Naive thymus-derived CD4-positive, alpha-beta T cell (primary cell): ENCODE measurements around the gene OCA2. TPM values are rescaled to one million over a fixed set of nuclear protein-coding genes. Genes with fewer than 3 reads are reported as not detected.

ENCODE experiments used
- ATAC-seq: fragments of 150-1000 bp; cut with Tn5 transposase; 2 replicates; pipeline ENCODE4 v1.10.0; 2021; ENCODE audit warnings: mild to moderate bottlenecking, moderate library complexity
- CTCF ChIA-PET: fragments of 350-600 bp; sonication (Branson Sonifier 250); formaldehyde crosslinking; loops from one replicate; lab custom pipeline; 2021; ENCODE audit warnings: antibody characterized with exemption; lab: Charles Lee
- POLR2A ChIA-PET: fragments of 350-600 bp; sonication (Branson Sonifier 250); formaldehyde crosslinking; loops from one replicate; lab custom pipeline; 2021; ENCODE audit warnings: antibody characterized with exemption, inconsistent platforms; lab: Charles Lee
- DNase-seq, 9 donors: peaks; one replicate each; pipeline versions ENCODE4 v3.0.0 to v3.0.0-alpha.2; 2020 to 2022; ENCODE audit warnings: mixed read lengths in 1 of 9
- H3K27ac ChIP-seq: one replicate; pipeline ENCODE4 v1.7.0; 2013; ENCODE audit warnings: mild to moderate bottlenecking, low read depth, low read length, moderate library complexity
- H3K27me3 ChIP-seq, 2 donors: one replicate each; pipeline ENCODE4 v1.7.0; 2013; ENCODE audit warnings: low read length in 2 of 2, mild to moderate bottlenecking in 2 of 2, moderate library complexity in 2 of 2; ENCODE audit not compliant: control insufficient read depth in 2 of 2, insufficient read depth in 2 of 2
- H3K36me3 ChIP-seq, 3 experiments: 1 replicate in 2 of 3; 2 replicates in 1 of 3; pipeline ENCODE4 v1.7.0; 2013; ENCODE audit warnings: low read length in 3 of 3, mild to moderate bottlenecking in 3 of 3, moderate library complexity in 1 of 3; ENCODE audit not compliant: insufficient read depth in 3 of 3, control insufficient read depth in 2 of 3
- H3K4me1 ChIP-seq, 2 donors: one replicate each; pipeline ENCODE4 v1.7.0; 2013; ENCODE audit warnings: low read length in 2 of 2, mild to moderate bottlenecking in 2 of 2, moderate library complexity in 1 of 2; ENCODE audit not compliant: control insufficient read depth in 2 of 2, insufficient read depth in 2 of 2
- H3K4me3 ChIP-seq: 2 replicates; pipeline ENCODE4 v1.7.0; 2013; ENCODE audit warnings: mild to moderate bottlenecking, low read length
- H3K9me3 ChIP-seq, 3 experiments: 1 replicate in 2 of 3; 2 replicates in 1 of 3; pipeline ENCODE4 v1.7.0; 2013; ENCODE audit warnings: low read length in 3 of 3; ENCODE audit not compliant: control insufficient read depth in 2 of 3
- H3K27ac Mint-ChIP-seq, 9 donors: one replicate each; pipeline ENCODE4 v1.8.0; 2020 to 2022; ENCODE audit warnings: mixed read lengths in 9 of 9, mild to moderate bottlenecking in 8 of 9, moderate library complexity in 5 of 9, inconsistent platforms in 2 of 9
- H3K27me3 Mint-ChIP-seq, 5 donors: one replicate each; pipeline ENCODE4 v1.8.0; 2021 to 2022; ENCODE audit warnings: mixed read lengths in 5 of 5, mild to moderate bottlenecking in 1 of 5
- H3K36me3 Mint-ChIP-seq, 5 donors: one replicate each; pipeline ENCODE4 v1.8.0; 2020 to 2022; ENCODE audit warnings: mixed read lengths in 5 of 5, mild to moderate bottlenecking in 3 of 5, inconsistent platforms in 1 of 5
- H3K4me1 Mint-ChIP-seq, 7 donors: one replicate each; pipeline ENCODE4 v1.8.0; 2020 to 2022; ENCODE audit warnings: mixed read lengths in 7 of 7, mild to moderate bottlenecking in 3 of 7, inconsistent platforms in 1 of 7
- H3K4me3 Mint-ChIP-seq, 10 donors: one replicate each; pipeline ENCODE4 v1.8.0; 2020 to 2022; ENCODE audit warnings: mild to moderate bottlenecking in 10 of 10, mixed read lengths in 10 of 10, moderate library complexity in 6 of 10, inconsistent platforms in 2 of 10
- H3K9me3 Mint-ChIP-seq, 11 donors: one replicate each; pipeline ENCODE4 v1.8.0; 2020 to 2022; ENCODE audit warnings: mixed read lengths in 11 of 11, mild to moderate bottlenecking in 4 of 11, inconsistent platforms in 1 of 11, moderate library complexity in 1 of 11
- intact Hi-C, 2 donors: fragments of 100-400 bp; cut with micrococcal nuclease; formaldehyde crosslinking; loops; one replicate each; pipeline ENCODE4 v1.15.1; 2023
- polyA plus RNA-seq, 2 donors: library from polyadenylated mRNA; unstranded; fragments of 300-500 nt; fragmentation: Illumina TruSeq; gene quantifications; one replicate each; pipeline ENCODE4 v1.2.3, GENCODE V29; 2021
- total RNA-seq, 6 experiments: library from RNA in 5 of 6; stranded (reverse) in 5 of 6; gene quantifications; 1 replicate in 5 of 6; 2 replicates in 1 of 6; pipeline ENCODE4 v1.2.3 and lab custom pipeline; 2021 to 2026

OCA2 gene
- total and polyA plus RNA-seq, 7 experiments from 2014 or later = not detected

DNA sequence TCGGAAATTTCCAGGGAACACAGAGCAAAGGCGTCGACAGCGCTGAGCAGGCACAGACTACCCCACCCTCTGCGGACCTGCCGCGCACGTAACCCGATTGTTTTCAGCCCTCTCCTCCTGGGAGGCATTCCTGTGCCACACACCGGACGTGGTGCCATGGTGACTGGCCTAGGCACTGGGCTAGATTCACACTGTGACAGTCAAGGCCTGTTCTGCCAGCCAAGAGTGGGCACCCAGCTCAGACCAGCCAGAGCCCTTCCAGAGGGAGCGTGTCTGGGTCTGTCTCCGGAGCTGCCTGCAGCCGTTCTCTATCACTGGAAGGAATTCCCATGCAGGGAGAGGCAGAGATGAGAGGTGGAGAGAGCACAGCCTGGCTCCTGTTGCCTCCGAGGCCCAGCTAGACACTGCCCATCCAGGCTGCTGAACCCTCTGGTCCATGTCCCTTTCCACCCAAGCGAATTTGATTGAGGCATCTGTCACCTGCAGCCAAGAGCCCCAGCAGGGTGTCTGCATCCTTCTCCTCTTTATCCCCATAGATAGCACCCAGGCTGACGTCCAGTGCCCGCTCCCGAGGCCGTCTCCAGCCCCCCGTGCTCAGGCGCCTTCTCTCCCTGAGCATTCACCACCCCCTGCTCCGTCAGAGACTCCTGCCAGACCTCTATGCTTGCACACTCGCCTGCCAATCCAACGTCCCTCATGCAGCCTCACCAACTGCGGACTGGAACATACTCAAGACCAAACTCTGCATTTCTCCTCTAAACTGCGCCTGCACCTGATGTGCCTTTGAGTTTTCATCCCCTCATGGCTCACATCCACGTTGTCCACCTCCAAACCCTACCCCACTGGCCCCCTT, 267.5 kb downstream of the OCA2 start:
- H3K4me1 Mint-ChIP-seq = no peaks in the 10 kb centered on the region
- Histone ChIP-seq H3K4me3 (no peak overlapping the region), H3K4me1 (no peaks in the 10 kb centered on the region), H3K27ac (no peak overlapping the region), H3K36me3 (no peaks in the 10 kb centered on the region), H3K9me3 (no peaks in the 10 kb centered on the region), H3K27me3 (no peaks in the 10 kb centered on the region)
- no peak for ATAC-seq
- peaks cover 0 to 27% (median 5%) of the 10 kb centered on the region in 5 donors for H3K27me3 Mint-ChIP-seq
- intact Hi-C loops = no loop called here
- H3K36me3 Mint-ChIP-seq = no peaks in the 10 kb centered on the region
- DNase-seq = no peak
- ChIA-PET CTCF (no interaction called here), POLR2A (no interaction called here)
- no peak overlapping the region for H3K27ac Mint-ChIP-seq
- no peak overlapping the region for H3K4me3 Mint-ChIP-seq
- H3K9me3 Mint-ChIP-seq = peaks cover 0 to 7% (median 1%) of the 10 kb centered on the region in 11 donors

GRCh38 chr15:27828746-27829145, 270.4 kb downstream of the OCA2 start:
- Histone ChIP-seq H3K27ac (no peak overlapping the region), H3K4me1 (no peaks in the 10 kb centered on the region), H3K27me3 (no peaks in the 10 kb centered on the region), H3K9me3 (no peaks in the 10 kb centered on the region), H3K4me3 (no peak overlapping the region), H3K36me3 (no peaks in the 10 kb centered on the region)
- H3K4me1 Mint-ChIP-seq = no peaks in the 10 kb centered on the region
- H3K27ac Mint-ChIP-seq = no peak overlapping the region
- ChIA-PET POLR2A (no interaction called here), CTCF (no interaction called here)
- H3K4me3 Mint-ChIP-seq = no peak overlapping the region
- intact Hi-C loops = no loop called here
- no peaks in the 10 kb centered on the region for H3K36me3 Mint-ChIP-seq
- DNase-seq = no peak
- peaks cover 0 to 3% (median 0%) of the 10 kb centered on the region in 11 donors for H3K9me3 Mint-ChIP-seq
- peaks cover 0 to 17% (median 0%) of the 10 kb centered on the region in 5 donors for H3K27me3 Mint-ChIP-seq
- ATAC-seq = no peak

DNA sequence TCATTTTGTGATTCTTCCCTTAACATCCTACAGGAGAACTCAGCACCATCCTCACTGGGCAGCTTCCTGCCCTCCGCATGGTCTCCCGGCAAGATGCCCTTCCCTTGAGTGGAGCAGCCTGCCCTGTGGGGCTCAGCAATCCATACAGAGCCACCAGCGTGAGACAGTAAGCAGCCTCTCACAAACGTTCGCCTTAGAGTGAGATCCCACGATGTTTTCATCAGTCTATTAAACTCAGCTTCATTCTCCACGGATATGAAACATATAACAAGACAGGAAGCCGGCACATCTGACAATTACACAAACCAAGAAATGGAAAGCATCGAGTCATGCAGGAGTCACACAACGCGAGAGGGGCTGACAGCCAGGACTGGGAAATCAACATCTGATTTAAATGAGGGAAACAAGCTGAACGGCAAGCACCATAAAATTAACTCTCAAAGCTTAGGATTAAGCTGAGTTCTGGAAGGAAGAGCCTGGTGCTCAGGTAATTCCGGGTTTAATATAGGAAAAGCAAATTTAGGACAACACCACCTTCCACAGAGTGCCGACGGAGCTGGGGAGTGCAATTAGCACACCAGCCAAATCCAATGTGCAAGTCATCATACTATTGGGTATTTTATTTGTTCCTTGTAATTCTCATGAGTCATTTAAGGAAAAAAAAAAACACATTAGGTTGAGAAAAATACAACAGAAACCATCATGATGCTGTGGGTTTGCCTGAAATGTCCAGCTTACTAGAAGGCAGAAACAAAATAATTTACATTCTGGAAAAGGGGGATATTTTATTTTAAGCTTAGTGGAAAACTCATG, 272.0 kb downstream of the OCA2 start:
- H3K4me3 ChIP-seq = no peak overlapping the region
- no peaks in the 10 kb centered on the region for H3K36me3 Mint-ChIP-seq
- ATAC-seq (no peak), DNase-seq (no peak)
- H3K4me1 Mint-ChIP-seq = no peaks in the 10 kb centered on the region
- H3K9me3 Mint-ChIP-seq = peaks cover 0 to 3% (median 0%) of the 10 kb centered on the region in 11 donors
- H3K27me3 Mint-ChIP-seq = peaks cover 0 to 12% (median 0%) of the 10 kb centered on the region in 5 donors
- intact Hi-C loops = no loop called here
- H3K27ac ChIP-seq = no peak overlapping the region
- no peaks in the 10 kb centered on the region for H3K36me3 ChIP-seq
- ChIA-PET CTCF (interaction anchor here (0.6 kb wide), 1 partner anchor 23 kb away, joined by 3 read pairs; no protein-coding TSS in a partner anchor), POLR2A (no interaction called here)
- H3K4me1 ChIP-seq = no peaks in the 10 kb centered on the region
- no peak overlapping the region for H3K4me3 Mint-ChIP-seq
- H3K27ac Mint-ChIP-seq = no peak overlapping the region
- no peaks in the 10 kb centered on the region for H3K9me3 ChIP-seq
- no peaks in the 10 kb centered on the region for H3K27me3 ChIP-seq

DNA sequence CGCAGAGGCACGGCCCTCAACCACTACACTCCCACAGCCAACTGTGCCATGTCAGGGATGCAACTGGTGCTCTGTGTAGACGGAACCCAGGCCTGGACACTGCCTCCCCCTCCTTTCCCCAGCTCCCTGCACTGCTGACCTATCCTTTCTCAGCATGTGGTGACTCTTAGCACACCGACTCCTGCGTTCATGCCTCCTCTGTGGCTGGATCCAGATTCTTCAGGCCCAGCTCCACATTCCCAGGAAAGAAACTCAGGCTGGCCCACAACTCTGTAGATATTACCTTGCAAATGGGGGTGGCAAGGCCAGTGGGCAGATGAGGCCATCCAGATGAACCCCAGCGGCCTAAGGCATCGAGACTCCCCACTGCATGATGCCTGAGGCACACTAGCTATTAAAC, 272.7 kb downstream of the OCA2 start:
- Histone ChIP-seq H3K4me3 (no peak overlapping the region), H3K4me1 (no peaks in the 10 kb centered on the region), H3K36me3 (no peaks in the 10 kb centered on the region), H3K27ac (no peak overlapping the region), H3K27me3 (no peaks in the 10 kb centered on the region), H3K9me3 (no peaks in the 10 kb centered on the region)
- ATAC-seq (no peak), DNase-seq (no peak)
- CTCF ChIA-PET = interaction anchor here (0.6 to 0.8 kb wide), 2 partner anchors 9 to 24 kb away, joined by 3 read pairs; no protein-coding TSS in a partner anchor
- no peak overlapping the region for H3K27ac Mint-ChIP-seq
- H3K9me3 Mint-ChIP-seq = peaks cover 0 to 5% (median 0%) of the 10 kb centered on the region in 11 donors
- POLR2A ChIA-PET = no interaction called here
- H3K27me3 Mint-ChIP-seq = peaks cover 0 to 8% (median 0%) of the 10 kb centered on the region in 5 donors
- no peaks in the 10 kb centered on the region for H3K4me1 Mint-ChIP-seq
- no peak overlapping the region for H3K4me3 Mint-ChIP-seq
- intact Hi-C loops = no loop called here
- H3K36me3 Mint-ChIP-seq = no peaks in the 10 kb centered on the region

DNA sequence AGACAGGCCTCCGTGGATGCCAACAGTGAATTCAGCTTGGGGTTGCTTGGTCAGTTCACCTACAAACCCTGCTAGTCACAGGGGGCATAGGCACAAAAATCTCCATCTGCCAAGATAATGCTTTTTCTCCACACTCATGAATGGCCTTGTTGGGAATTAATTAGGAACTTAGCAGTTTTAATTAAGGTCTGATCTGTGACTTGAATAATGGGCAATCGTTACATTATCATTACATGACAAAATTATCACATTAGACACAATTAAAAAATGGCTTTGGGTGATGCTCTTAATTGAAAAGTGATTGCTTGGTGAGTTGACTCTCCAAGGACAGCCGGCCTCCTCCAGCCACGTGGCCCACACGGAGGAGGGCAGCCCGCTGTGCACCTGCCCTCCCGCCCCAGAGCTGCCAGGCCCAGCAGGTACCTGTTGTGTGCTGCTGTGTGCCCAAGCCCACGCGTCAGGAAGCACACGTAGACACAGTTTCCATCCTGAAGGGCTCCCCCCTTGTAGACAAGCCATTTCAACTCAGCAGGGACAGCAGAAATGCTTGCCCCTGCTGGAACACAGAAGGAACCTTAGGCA, 274.2 kb downstream of the OCA2 start:
- Mint-ChIP-seq H3K9me3 (peaks cover 0 to 8% (median 0%) of the 10 kb centered on the region in 11 donors), H3K4me3 (no peak overlapping the region), H3K4me1 (no peaks in the 10 kb centered on the region), H3K27me3 (peaks cover 0 to 8% (median 0%) of the 10 kb centered on the region in 5 donors), H3K36me3 (no peaks in the 10 kb centered on the region), H3K27ac (no peak overlapping the region)
- ChIA-PET POLR2A (no interaction called here), CTCF (no interaction called here)
- Histone ChIP-seq H3K4me1 (no peaks in the 10 kb centered on the region), H3K36me3 (no peaks in the 10 kb centered on the region), H3K27me3 (no peaks in the 10 kb centered on the region), H3K27ac (no peak overlapping the region), H3K9me3 (no peaks in the 10 kb centered on the region), H3K4me3 (no peak overlapping the region)
- ATAC-seq (no peak), DNase-seq (no peak)
- intact Hi-C loops = no loop called here

- intact Hi-C loops = no loop called here
- no peaks in the 10 kb centered on the region for H3K4me1 Mint-ChIP-seq
- DNase-seq = no peak
- H3K9me3 Mint-ChIP-seq = peaks cover 0 to 26% (median 9%) of the 10 kb centered on the region in 11 donors
- no peak overlapping the region for H3K27ac ChIP-seq
- H3K27ac Mint-ChIP-seq = no peak overlapping the region
- no peaks in the 10 kb centered on the region for H3K36me3 Mint-ChIP-seq
- CTCF ChIA-PET = no interaction called here
- POLR2A ChIA-PET = no interaction called here
- no peaks in the 10 kb centered on the region for H3K36me3 ChIP-seq
- no peak overlapping the region for H3K4me3 ChIP-seq
- no peak overlapping the region for H3K4me3 Mint-ChIP-seq
- no peak for ATAC-seq
- no peaks in the 10 kb centered on the region for H3K27me3 Mint-ChIP-seq
- peaks cover 0 to 4% (median 0%) of the 10 kb centered on the region in 3 experiments for H3K9me3 ChIP-seq
- no peaks in the 10 kb centered on the region for H3K4me1 ChIP-seq
- no peaks in the 10 kb centered on the region for H3K27me3 ChIP-seq
Observed at GRCh38 chr15:27821273-27821672, 277.8 kb downstream of the OCA2 start.
